ENCODE data around the gene UBN2.

GRCh38 chr7:139218173-139218572, 12.9 kb upstream of the UBN2 start:
- no peak for TF ChIP-seq CTCF (IDR thresholded peaks at IDR 0.05)
- TF ChIP-seq POLR2A (IDR thresholded peaks at IDR 0.05), result no peak
- TF ChIP-seq POLR2AphosphoS5 (IDR thresholded peaks at IDR 0.05; ENCODE audit: insufficient read depth in 1 of 2, low read depth in 1 of 2), result no peak

Measured in vagina (tissue), 2 donors.